ENCODE data around the gene KIAA1328. TPM values are rescaled to one million over a fixed set of nuclear protein-coding genes. Genes with fewer than 3 reads are reported as not detected.

KIAA1328 gene
- total RNA-seq, 2 donors from 2014 or later: 4.8 to 5.2 TPM

- H3K9me3 ChIP-seq: no peaks in the 10 kb centered on the region
- no peaks in the 10 kb centered on the region for H3K4me1 ChIP-seq
- H3K27me3 ChIP-seq: no peaks in the 10 kb centered on the region
- no peak overlapping the region for H3K9ac ChIP-seq (ENCODE audit: low read depth in 2 of 2, low read length in 2 of 2)
- no peak overlapping the region for H3K4me3 ChIP-seq
- no peak for DNase-seq
- no peak for TF ChIP-seq CTCF (IDR thresholded peaks at IDR 0.05)
- intact Hi-C loops (cut with DNase I): no loop called here
- H3K36me3 ChIP-seq: no peaks in the 10 kb centered on the region
- no peak overlapping the region for H3K27ac ChIP-seq
These were observed 417.9 kb downstream of the KIAA1328 start for GRCh38 chr18:37246779-37247340.

GRCh38 chr18:37247497-37248161, 418.7 kb downstream of the KIAA1328 start:
- Histone ChIP-seq H3K27ac (no peak overlapping the region), H3K9me3 (no peaks in the 10 kb centered on the region), H3K27me3 (peaks cover under 1% of the 10 kb centered on the region), H3K4me1 (no peaks in the 10 kb centered on the region), H3K9ac (ENCODE audit: low read depth in 2 of 2, low read length in 2 of 2) (no peak overlapping the region), H3K36me3 (no peaks in the 10 kb centered on the region), H3K4me3 (no peak overlapping the region)
- DNase-seq: no peak
- TF ChIP-seq CTCF (IDR thresholded peaks at IDR 0.05): no peak
- intact Hi-C loops (cut with DNase I): no loop called here

- H3K9me3 ChIP-seq: no peaks in the 10 kb centered on the region
- DNase-seq: no peak
- TF ChIP-seq CTCF (IDR thresholded peaks at IDR 0.05): no peak
- no peak overlapping the region for H3K27ac ChIP-seq
- intact Hi-C loops (cut with DNase I): no loop called here
- no peak overlapping the region for H3K4me3 ChIP-seq
- H3K27me3 ChIP-seq: peaks cover 7% of the 10 kb centered on the region
- H3K36me3 ChIP-seq: no peaks in the 10 kb centered on the region
- H3K9ac ChIP-seq (ENCODE audit: low read depth in 2 of 2, low read length in 2 of 2): no peak overlapping the region
- no peaks in the 10 kb centered on the region for H3K4me1 ChIP-seq
These were observed 419.4 kb downstream of the KIAA1328 start for GRCh38 chr18:37248281-37248680.

DNA sequence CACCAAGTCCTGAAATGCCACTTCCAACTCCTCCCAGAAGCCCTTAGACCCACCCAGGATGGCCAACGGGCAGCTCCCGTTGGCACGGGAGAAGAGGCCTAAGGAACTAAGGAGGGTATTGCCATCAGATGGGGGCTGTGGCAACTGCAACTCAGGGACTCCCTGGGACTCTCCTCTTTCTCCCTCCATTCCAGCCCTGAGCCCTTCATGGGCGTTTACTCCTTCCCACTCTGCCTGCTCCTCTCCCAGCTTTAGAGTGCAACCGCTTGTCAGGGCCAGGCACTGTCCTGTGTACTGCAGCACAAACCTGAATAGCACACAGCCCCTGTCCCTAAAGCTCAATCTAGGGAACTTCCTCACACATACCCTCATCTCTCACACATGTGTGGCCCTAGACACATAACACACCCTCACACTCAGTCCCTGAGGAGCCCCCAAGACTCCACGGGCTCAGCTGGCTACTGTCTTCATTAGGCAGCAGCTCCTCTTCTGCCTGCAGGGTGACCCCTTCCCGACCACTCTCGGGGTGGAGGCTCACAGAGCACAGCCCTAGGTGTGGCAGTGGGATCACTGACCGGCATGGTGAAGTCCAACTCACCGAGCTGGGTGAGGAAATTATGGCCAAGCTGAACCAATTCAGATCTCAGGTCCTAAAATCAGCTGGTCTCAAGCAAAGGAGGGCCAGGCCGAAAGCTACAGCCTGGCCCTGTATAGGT, 420.4 kb downstream of the KIAA1328 start:
- Histone ChIP-seq H3K4me3 (no peak overlapping the region), H3K27me3 (peaks cover 14% of the 10 kb centered on the region), H3K9ac (ENCODE audit: low read depth in 2 of 2, low read length in 2 of 2) (no peak overlapping the region), H3K4me1 (peaks cover 3% of the 10 kb centered on the region), H3K36me3 (no peaks in the 10 kb centered on the region), H3K9me3 (no peaks in the 10 kb centered on the region), H3K27ac (no peak overlapping the region)
- DNase-seq: no peak
- TF ChIP-seq CTCF (IDR thresholded peaks at IDR 0.05): no peak
- intact Hi-C loops (cut with DNase I): no loop called here

DNA sequence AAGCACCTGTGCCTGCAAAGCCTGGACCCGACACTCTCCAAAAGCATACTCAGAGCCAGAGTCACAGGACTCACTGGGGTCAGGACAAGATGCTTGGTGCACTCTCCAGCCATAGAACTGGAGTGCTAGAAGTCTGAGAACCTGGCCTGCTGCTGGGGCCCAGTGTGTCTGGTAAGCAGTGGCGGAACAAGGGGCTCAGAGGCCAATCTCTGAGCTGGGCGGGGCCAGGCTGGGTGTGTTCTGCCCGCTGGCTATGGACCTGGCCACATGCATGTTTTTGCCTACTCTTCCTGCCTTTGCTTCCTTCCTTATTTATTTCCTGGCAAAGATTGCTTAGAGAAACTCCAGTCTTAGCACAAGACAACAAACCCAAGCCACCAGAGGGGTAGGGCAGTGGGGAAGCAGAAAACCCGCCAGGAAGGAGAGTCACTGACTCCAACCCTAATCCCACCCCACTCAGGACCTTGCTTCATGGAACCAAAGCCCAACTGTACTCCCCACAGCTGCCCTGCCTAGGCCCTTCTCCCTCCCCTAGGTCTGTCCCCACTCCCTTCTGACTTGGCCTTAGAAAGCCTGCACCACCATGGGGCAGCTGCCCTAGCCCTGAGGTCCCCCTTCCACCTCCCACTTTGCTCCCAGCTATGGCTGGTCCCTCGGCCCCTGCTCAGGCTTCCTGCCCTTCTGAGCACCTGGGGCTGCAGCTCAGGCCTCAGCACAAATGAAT, 421.1 kb downstream of the KIAA1328 start:
- no peaks in the 10 kb centered on the region for H3K36me3 ChIP-seq
- intact Hi-C loops (cut with DNase I): no loop called here
- H3K27me3 ChIP-seq: peaks cover 22% of the 10 kb centered on the region
- peaks cover 3% of the 10 kb centered on the region for H3K4me1 ChIP-seq
- H3K27ac ChIP-seq: no peak overlapping the region
- no peak overlapping the region for H3K4me3 ChIP-seq
- DNase-seq: no peak
- no peaks in the 10 kb centered on the region for H3K9me3 ChIP-seq
- H3K9ac ChIP-seq (ENCODE audit: low read depth in 2 of 2, low read length in 2 of 2): no peak overlapping the region
- no peak for TF ChIP-seq CTCF (IDR thresholded peaks at IDR 0.05)
